Stimulated activated CD4-positive, alpha-beta T cell treated with anti-CD3 and anti-CD28 coated beads, TNF-alpha, amount 100 ng/mL, for 1 hour (primary cell): Measurements from ENCODE around the gene ZNF385B.

Source experiments
- DNase-seq, 3 donors: peaks; one replicate each; pipeline ENCODE4 v3.0.0-alpha.2; 2020; ENCODE audit warnings: low read depth in 3 of 3, low spot score in 1 of 3

ZNF385B gene

GRCh38 chr2:179447839-179448447 is 413.5 kb downstream of the ZNF385B start:
- no peak for DNase-seq

- no peak for DNase-seq
These were observed 414.0 kb downstream of the ZNF385B start for GRCh38 chr2:179447421-179447820.

DNA sequence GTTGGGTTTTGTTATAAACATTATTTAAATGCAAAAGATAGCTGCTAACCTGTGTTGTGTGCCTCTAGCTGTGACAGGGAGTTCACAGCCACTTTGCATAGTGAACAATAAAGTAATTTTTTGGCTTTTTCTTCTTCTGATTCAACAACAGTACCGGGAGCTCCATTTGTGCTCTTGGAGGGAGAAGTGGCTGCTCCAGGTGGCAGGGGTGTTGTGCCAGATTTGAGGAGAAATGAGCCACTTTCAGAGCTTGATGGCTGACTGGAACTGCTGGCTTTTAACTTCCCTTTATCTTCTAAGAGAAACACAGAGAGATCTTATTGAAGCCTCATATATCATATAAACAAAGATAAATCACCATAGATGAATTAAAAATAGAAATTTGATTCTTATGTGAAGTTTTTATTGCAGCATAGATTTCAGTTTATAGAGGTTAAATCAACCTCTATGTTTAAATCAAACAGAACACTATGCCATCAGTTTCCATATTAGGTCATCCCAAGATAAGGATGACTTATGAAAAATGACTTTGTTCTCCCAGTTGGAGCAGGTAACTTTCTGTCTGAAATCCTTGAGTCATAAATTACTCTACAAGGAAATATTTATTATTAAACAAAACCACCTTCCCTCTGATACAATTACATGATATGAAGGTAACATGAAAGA is 414.8 kb downstream of the ZNF385B start:
- DNase-seq: no peak

DNA sequence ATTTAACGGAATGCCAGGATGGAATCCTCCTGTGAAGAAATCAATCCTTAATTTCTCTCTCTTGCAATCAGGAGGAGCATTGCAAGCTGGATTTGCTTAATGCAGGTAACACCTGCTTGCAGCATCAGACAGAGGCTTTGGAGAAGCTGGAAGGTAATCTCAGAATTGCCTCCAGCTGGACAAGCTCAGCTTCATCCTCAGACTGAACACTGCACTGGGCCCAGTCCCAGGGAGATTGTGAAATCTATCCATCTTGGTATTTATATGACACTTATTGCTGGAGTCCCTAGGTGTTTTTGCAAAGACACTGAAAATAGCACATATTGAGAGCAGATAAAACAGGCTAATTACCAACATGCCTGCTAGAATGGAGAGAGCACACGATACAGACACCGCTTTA is 417.4 kb downstream of the ZNF385B start:
- no peak for DNase-seq

DNA sequence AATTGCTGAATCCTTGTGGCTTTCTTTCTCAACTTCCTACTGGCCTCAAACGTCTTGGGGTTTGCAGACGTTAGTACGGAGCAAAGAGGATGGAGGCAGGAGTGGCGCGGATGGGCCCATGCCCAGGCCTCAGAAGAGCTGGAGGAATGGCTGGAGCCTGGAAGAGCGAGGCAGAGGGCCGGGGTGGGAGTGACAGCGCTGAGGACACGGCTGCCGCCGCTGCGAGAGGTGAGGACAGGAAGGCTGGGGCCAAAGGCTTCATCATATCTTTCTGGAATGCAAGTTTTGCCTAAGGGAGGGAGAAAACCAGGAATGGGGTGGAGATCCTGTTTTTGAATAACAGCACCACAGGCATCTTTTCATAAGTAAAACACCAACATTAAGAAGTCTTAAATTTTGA is 418.2 kb downstream of the ZNF385B start:
- no peak for DNase-seq

- no peak for DNase-seq
These were observed 419.2 kb downstream of the ZNF385B start for GRCh38 chr2:179442206-179442605.

- DNase-seq: no peak
These were observed 419.9 kb downstream of the ZNF385B start for GRCh38 chr2:179441551-179441950.

DNA sequence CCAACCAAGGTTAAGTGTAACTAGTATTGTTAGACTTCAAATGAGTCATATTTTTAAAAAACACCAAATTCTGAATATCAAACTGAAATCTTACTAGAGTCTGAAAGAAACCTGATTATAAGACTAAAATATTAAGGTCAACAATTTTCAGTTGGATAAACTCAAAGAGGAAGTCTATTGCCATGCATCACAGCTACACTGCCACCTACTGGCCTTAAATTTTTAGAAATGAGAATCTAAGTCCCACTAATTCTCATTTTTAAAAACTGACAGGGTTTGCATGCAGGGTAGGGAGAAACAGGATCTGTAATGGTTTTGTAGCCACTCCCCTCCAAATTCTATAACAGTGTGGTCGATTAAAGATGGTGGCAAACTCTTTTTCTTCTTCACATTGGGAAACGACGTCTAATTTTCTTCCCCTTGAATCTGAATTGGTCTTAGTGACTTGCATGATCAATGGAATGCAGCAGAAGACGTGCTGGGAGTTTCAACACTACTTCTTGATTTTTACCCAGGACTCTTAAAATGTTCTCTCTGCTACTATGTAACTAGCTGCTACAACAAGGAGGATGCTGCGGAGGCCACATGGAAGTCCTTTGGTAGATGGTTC is 420.7 kb downstream of the ZNF385B start:
- no peak for DNase-seq

DNA sequence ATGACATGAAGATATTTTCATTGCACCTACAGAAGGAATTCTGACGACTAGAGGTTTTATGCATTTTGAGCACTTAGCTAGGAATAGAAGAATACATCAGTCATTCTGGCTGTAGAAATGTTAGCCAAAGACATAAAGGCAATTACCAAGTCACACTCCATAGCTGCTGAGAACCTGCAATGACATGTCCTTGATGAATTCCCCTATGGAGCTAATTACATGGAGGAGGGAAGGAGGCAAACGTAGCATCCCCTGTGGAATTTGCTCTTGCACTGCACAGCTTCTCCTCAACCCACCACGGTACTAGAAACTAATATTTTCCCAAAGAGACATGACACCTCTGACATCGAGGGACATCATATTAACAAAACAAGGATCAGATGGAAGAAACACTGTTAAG is 422.8 kb downstream of the ZNF385B start:
- no peak for DNase-seq

GRCh38 chr2:179437430-179437829 is 424.0 kb downstream of the ZNF385B start:
- DNase-seq: no peak

GRCh38 chr2:179435566-179435965 is 425.8 kb downstream of the ZNF385B start:
- no peak for DNase-seq

GRCh38 chr2:179435000-179435399 is 426.4 kb downstream of the ZNF385B start:
- DNase-seq: no peak

GRCh38 chr2:179434357-179434756 is 427.1 kb downstream of the ZNF385B start:
- no peak for DNase-seq

GRCh38 chr2:179432751-179433150 is 428.7 kb downstream of the ZNF385B start:
- no peak for DNase-seq

DNA sequence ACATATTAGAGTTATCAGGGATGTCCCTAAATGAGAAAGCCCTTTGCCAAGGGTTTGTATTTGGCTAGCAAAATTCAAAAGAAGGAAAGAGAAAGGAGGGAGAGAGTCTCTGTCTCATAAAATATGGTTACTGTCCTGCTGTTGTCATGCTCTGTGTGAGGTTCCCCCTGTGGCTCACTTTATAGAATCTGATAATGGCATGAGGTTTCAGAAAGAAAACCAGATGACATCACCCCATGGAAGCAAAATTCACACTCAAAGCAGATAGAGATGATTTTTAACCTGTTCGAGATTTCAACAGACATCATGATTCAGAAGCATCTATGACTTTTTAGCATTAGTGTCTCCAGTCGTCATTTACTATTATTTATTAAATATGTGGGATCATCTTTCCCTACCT is 431.8 kb downstream of the ZNF385B start:
- DNase-seq: no peak

GRCh38 chr2:179429060-179429471 is 432.3 kb downstream of the ZNF385B start:
- DNase-seq: no peak

- DNase-seq: no peak
These were observed 432.8 kb downstream of the ZNF385B start for GRCh38 chr2:179428649-179429048.

- DNase-seq: no peak
These were observed 434.3 kb downstream of the ZNF385B start for GRCh38 chr2:179427065-179427464.

GRCh38 chr2:179424571-179424970 is 436.8 kb downstream of the ZNF385B start:
- no peak for DNase-seq

DNA sequence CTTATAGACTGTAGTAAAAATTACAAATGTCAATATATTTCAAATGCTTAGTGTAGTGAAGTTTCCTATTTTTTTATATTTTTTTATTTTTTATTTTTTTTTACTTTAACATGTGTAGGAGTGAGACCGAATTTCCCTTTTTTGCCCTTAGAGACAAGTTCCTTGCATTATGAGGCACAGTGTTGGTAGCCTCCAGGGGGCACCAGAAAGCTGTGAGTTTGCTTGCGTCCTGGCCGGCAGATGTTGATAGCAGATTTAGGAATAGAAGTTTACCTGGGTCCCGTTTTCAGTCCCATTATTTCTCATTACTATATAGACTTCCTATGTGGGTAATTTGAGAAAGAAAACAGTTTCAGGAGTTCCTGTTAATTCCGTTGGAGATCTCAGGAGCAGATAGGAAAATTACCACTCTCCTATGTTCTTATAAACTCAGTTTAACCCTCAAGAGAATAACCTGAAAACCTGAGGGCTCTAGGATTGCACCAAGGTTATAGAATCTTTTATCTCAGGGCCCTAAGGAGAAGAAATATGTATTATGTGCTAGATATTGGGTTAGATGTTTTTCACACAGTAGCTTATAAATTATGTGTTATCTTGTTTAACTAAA is 439.3 kb downstream of the ZNF385B start:
- peak in 1 of 3 donors; percentile 23 for DNase-seq

- DNase-seq: no peak
These were observed 443.9 kb downstream of the ZNF385B start for GRCh38 chr2:179417436-179417949.

GRCh38 chr2:179412112-179412511 is 449.3 kb downstream of the ZNF385B start:
- no peak for DNase-seq
